H9 (cell line): ENCODE data around the gene N4BP2. TPM values are rescaled to one million over a fixed set of nuclear protein-coding genes. Genes with fewer than 3 reads are reported as not detected.

Experiments
- DNase-seq: peaks from one replicate; pipeline ENCODE4 v3.0.0-alpha.2; 2017
- H2AFZ ChIP-seq: one replicate; pipeline ENCODE4 v1.6.1; 2013; ENCODE audit warnings: mild to moderate bottlenecking, low read length, control low read depth, moderate library complexity
- H2AK5ac ChIP-seq: 2 replicates; pipeline ENCODE4 v1.6.1; 2013; ENCODE audit warnings: low read length, control low read depth, mixed read lengths; ENCODE audit not compliant: insufficient read length
- H2BK120ac ChIP-seq: one replicate; pipeline ENCODE4 v1.6.1; 2013; ENCODE audit warnings: low read depth, mild to moderate bottlenecking, low read length, control low read depth, inconsistent platforms; ENCODE audit not compliant: poor library complexity, severe bottlenecking
- H2BK12ac ChIP-seq: 2 replicates; pipeline ENCODE4 v1.6.1; 2013; ENCODE audit warnings: low read length, control low read depth, mixed read lengths, low read depth; ENCODE audit not compliant: insufficient read length
- H2BK15ac ChIP-seq: 2 replicates; pipeline ENCODE4 v1.6.1; 2013; ENCODE audit warnings: low read depth, low read length, control low read depth
- H2BK20ac ChIP-seq: one replicate; pipeline ENCODE4 v1.6.1; 2013; ENCODE audit warnings: low read depth, mild to moderate bottlenecking, low read length, control low read depth, inconsistent platforms; ENCODE audit not compliant: poor library complexity, severe bottlenecking
- H2BK5ac ChIP-seq: 2 replicates; pipeline ENCODE4 v1.6.1; 2013; ENCODE audit warnings: low read length, control low read depth, mixed read lengths; ENCODE audit not compliant: insufficient read length
- H3K14ac ChIP-seq: 2 replicates; pipeline ENCODE4 v1.6.1; 2013; ENCODE audit warnings: low read length, control low read depth; ENCODE audit not compliant: insufficient read depth
- H3K18ac ChIP-seq: 2 replicates; pipeline ENCODE4 v1.6.1; 2013; ENCODE audit warnings: low read depth, mild to moderate bottlenecking, mixed read lengths, low read length, control low read depth; ENCODE audit not compliant: insufficient read length
- H3K23ac ChIP-seq: 2 replicates; pipeline ENCODE4 v1.6.1; 2013; ENCODE audit warnings: low read length, control low read depth, mixed read lengths, low read depth; ENCODE audit not compliant: insufficient read length
- H3K23me2 ChIP-seq: 2 replicates; pipeline ENCODE4 v1.6.1; 2013; ENCODE audit warnings: low read depth, mild to moderate bottlenecking, mixed read lengths, low read length, control low read depth; ENCODE audit not compliant: insufficient read length, poor library complexity, severe bottlenecking
- H3K27ac ChIP-seq: 2 replicates; pipeline ENCODE4 v1.5.1; 2013; ENCODE audit warnings: low read length, control low read depth, mixed read lengths, low read depth; ENCODE audit not compliant: insufficient read length
- H3K27me3 ChIP-seq: 2 replicates; pipeline ENCODE4 v1.6.1; 2013; ENCODE audit warnings: low read length, control low read depth, inconsistent platforms; ENCODE audit not compliant: insufficient read depth
- H3K4ac ChIP-seq: 2 replicates; pipeline ENCODE4 v1.6.1; 2013; ENCODE audit warnings: low read depth, mild to moderate bottlenecking, control low read depth, inconsistent platforms, low read length, moderate library complexity
- H3K4me1 ChIP-seq: 2 replicates; pipeline ENCODE4 v1.6.1; 2013; ENCODE audit warnings: low read length, control low read depth, inconsistent platforms; ENCODE audit not compliant: insufficient read depth
- H3K4me2 ChIP-seq: 2 replicates; pipeline ENCODE4 v1.6.1; 2013; ENCODE audit warnings: low read length, control low read depth, mixed read lengths; ENCODE audit not compliant: insufficient read length, insufficient read depth
- H3K56ac ChIP-seq: 2 replicates; pipeline ENCODE4 v1.6.1; 2013; ENCODE audit warnings: low read depth, mild to moderate bottlenecking, mixed read lengths, low read length, control low read depth; ENCODE audit not compliant: insufficient read length
- H3K79me1 ChIP-seq: 2 replicates; pipeline ENCODE4 v1.6.1; 2013; ENCODE audit warnings: low read depth, mild to moderate bottlenecking, moderate library complexity, low read length, control low read depth, inconsistent platforms; ENCODE audit not compliant: insufficient read depth, poor library complexity, severe bottlenecking
- H3K79me2 ChIP-seq: 2 replicates; pipeline ENCODE4 v1.6.1; 2013; ENCODE audit warnings: low read length, control low read depth, inconsistent platforms; ENCODE audit not compliant: insufficient read depth
- H3K9ac ChIP-seq: 2 replicates; pipeline ENCODE4 v1.6.1; 2013; ENCODE audit warnings: low read length, control low read depth, mixed read lengths; ENCODE audit not compliant: insufficient read length; ENCODE audit errors: extremely low read depth
- H3K9me3 ChIP-seq: one replicate; pipeline ENCODE4 v1.6.1; 2013; ENCODE audit warnings: low read depth, low read length, inconsistent platforms; ENCODE audit not compliant: control insufficient read depth
- H3T11ph ChIP-seq: one replicate; pipeline ENCODE4 v1.6.1; 2013; ENCODE audit warnings: mild to moderate bottlenecking, low read length, control low read depth, inconsistent platforms
- H4K20me1 ChIP-seq: one replicate; pipeline ENCODE4 v1.6.1; 2013; ENCODE audit not compliant: control insufficient read depth, insufficient read length, insufficient read depth
- H4K5ac ChIP-seq: 2 replicates; pipeline ENCODE4 v1.6.1; 2013; ENCODE audit warnings: low read depth, mild to moderate bottlenecking, mixed read lengths, low read length, control low read depth; ENCODE audit not compliant: insufficient read length
- H4K8ac ChIP-seq: replicated peaks from 2 replicates; pipeline ENCODE4 v1.6.1; 2013; ENCODE audit warnings: low read length, control low read depth, mixed read lengths, low read depth; ENCODE audit not compliant: insufficient read length
- H4K91ac ChIP-seq: 2 replicates; pipeline ENCODE4 v1.6.1; 2013; ENCODE audit warnings: low read depth, mild to moderate bottlenecking, moderate library complexity, mixed read lengths, low read length, control low read depth; ENCODE audit not compliant: insufficient read length
- H3K27ac Mint-ChIP-seq, 3 experiments: 2 replicates in 2 of 3; 3 replicates in 1 of 3; pipeline ENCODE4 v1.8.0; 2020 to 2021; ENCODE audit warnings: mixed read lengths in 3 of 3, mild to moderate bottlenecking in 1 of 3, moderate library complexity in 1 of 3
- H3K27me3 Mint-ChIP-seq: 2 replicates; pipeline ENCODE4 v1.8.0; 2021; ENCODE audit warnings: low read depth, mild to moderate bottlenecking, moderate library complexity, mixed read lengths
- H3K36me3 Mint-ChIP-seq, 3 experiments: 2 replicates in 2 of 3; 3 replicates in 1 of 3; pipeline ENCODE4 v1.8.0; 2020 to 2021; ENCODE audit warnings: low read depth in 3 of 3, mixed read lengths in 3 of 3; ENCODE audit not compliant: insufficient read depth in 1 of 3
- H3K4me1 Mint-ChIP-seq, 2 experiments: 2 replicates each; pipeline ENCODE4 v1.8.0; 2020; ENCODE audit warnings: mixed read lengths in 2 of 2
- H3K4me3 Mint-ChIP-seq, 2 experiments: 2 replicates in 1 of 2; 3 replicates in 1 of 2; pipeline ENCODE4 v1.8.0; 2020 to 2021; ENCODE audit warnings: mild to moderate bottlenecking in 2 of 2, mixed read lengths in 2 of 2, moderate library complexity in 1 of 2
- H3K9me3 Mint-ChIP-seq, 2 experiments: 2 replicates in 1 of 2; 3 replicates in 1 of 2; pipeline ENCODE4 v1.8.0; 2020; ENCODE audit warnings: mild to moderate bottlenecking in 2 of 2, mixed read lengths in 2 of 2, moderate library complexity in 1 of 2
- CTCF ChIP-seq: fragments of 200-600 bp; sonication (generic); conservative IDR thresholded peaks from 3 replicates; pipeline ENCODE4 v1.8.0; 2021; ENCODE audit warnings: antibody characterized with exemption, mild to moderate bottlenecking
- WGBS: extraction: QIAGEN DNeasy Blood & Tissue Kit; methylation state at CpG from one replicate; pipeline ENCODE4 v1.1.7; 2013; ENCODE audit warnings: missing lambda C conversion rate, low lambda C conversion rate, mixed read lengths; ENCODE audit not compliant: insufficient read length; ENCODE audit errors: extremely low coverage; 5-methylcytosine and 5-hydroxymethylcytosine counted together
- total RNA-seq: library from RNA; stranded (reverse); gene quantifications from 2 replicates; pipeline ENCODE4 v1.2.1, GENCODE V29; 2021

The N4BP2 gene
- total RNA-seq, 1 experiment from 2014 or later = 35.0 TPM

- Histone ChIP-seq H3K4me2 (no peak overlapping the region), H3K14ac (no peak overlapping the region), H3K9me3 (no peaks in the 10 kb centered on the region), H2BK12ac (no peak overlapping the region), H3K4ac (no peak overlapping the region), H2BK5ac (no peak overlapping the region), H3K4me1 (peaks cover 2% of the 10 kb centered on the region; the same call in 1 of the 2 replicates), H2AK5ac (no peak overlapping the region), H3T11ph (no peak overlapping the region), H4K20me1 (no peaks in the 10 kb centered on the region), H2AFZ (no peak overlapping the region), H3K27ac (no peak overlapping the region), H3K9ac (no peak overlapping the region), H3K27me3 (no peaks in the 10 kb centered on the region), H3K18ac (no peak overlapping the region), H2BK15ac (no peak overlapping the region), H2BK120ac (no peak overlapping the region), H3K23ac (no peak overlapping the region), H3K79me1 (no peaks in the 10 kb centered on the region), H3K79me2 (no peaks in the 10 kb centered on the region), H2BK20ac (no peak overlapping the region), H4K8ac (no peak overlapping the region), H4K5ac (no peak overlapping the region), H3K23me2 (no peaks in the 10 kb centered on the region), H4K91ac (no peak overlapping the region), H3K56ac (no peak overlapping the region)
- no peaks in the 10 kb centered on the region for H3K27me3 Mint-ChIP-seq
- no peak for DNase-seq
- H3K36me3 Mint-ChIP-seq = no peaks in the 10 kb centered on the region
- WGBS = no CpG with 5 or more reads among the region's 1 CpG
- H3K9me3 Mint-ChIP-seq = no peaks in the 10 kb centered on the region
- TF ChIP-seq CTCF = no peak
- no peak overlapping the region for H3K4me3 Mint-ChIP-seq
- no peak overlapping the region for H3K27ac Mint-ChIP-seq
- peaks cover 21 to 23% of the 10 kb centered on the region in 2 experiments for H3K4me1 Mint-ChIP-seq
Measured at GRCh38 chr4:40186665-40187014, 130.0 kb downstream of the N4BP2 start.
